GM12892 (cell line): Measurements from ENCODE around the gene TOGARAM1.

ENCODE experiments used
- POLR2A ChIP-seq: IDR thresholded peaks from 2 replicates; pipeline ENCODE4 v1.6.1; 2011; ENCODE audit warnings: low read depth, low read length, control low read depth
- POLR2AphosphoS5 ChIP-seq: IDR thresholded peaks from 2 replicates; pipeline ENCODE4 v1.6.1; 2011; ENCODE audit warnings: low read depth, low read length, control low read depth

DNA sequence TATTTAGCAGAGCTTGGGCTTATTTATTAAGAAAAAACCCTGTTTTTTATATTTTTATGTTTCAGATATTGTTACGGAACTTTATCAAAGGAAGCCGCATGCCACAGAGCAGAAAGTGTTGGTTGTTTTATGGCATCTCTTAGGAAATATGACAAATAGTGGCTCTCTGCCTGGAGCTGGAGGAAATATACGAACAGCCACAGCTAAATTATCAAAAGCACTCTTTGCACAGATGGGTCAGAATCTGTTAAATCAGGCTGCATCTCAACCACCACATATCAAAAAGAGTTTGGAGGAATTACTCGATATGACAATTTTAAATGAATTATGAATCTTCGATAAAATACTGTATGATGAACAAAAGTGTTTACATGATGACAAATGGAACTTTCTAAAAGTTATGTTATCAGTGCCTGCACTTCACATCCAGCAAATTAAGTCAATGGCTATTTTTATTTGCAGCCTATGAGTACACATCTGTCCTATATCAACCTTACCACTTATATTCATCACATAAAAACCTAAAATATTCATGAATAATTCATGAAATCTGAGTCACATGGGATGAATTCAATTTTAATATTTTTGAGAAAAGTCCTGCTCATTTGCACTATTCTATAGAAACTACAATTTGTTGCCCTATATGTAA is 111.4 kb downstream of the TOGARAM1 start:
- TF ChIP-seq POLR2A (no peak), POLR2AphosphoS5 (no peak)
